Tibial artery (tissue), 4 donors: ENCODE data around the gene NUMB.

ENCODE experiments used
- DNase-seq, 2 donors: peaks; one replicate each; pipeline ENCODE4 v3.0.0-alpha.2; 2019
- H3K27ac ChIP-seq, 2 donors: fragments of 200-600 bp; sonication (generic) in 1 of 2; 1 replicate in 1 of 2; 2 replicates in 1 of 2; pipeline ENCODE4 v1.5.1; 2018 to 2019; ENCODE audit warnings: mild to moderate bottlenecking in 1 of 2
- H3K27me3 ChIP-seq, 2 donors: fragments of 200-600 bp; sonication (generic) in 1 of 2; one replicate each; pipeline versions ENCODE4 v1.5.1 to v1.6.0; 2016 to 2019
- H3K36me3 ChIP-seq, 3 donors: fragments of 200-600 bp; sonication (generic) in 2 of 3; one replicate each; pipeline ENCODE4 v1.5.1; 2016 to 2019; ENCODE audit warnings: mild to moderate bottlenecking in 2 of 3
- H3K4me1 ChIP-seq, 4 donors: fragments of 200-600 bp; sonication (generic) in 2 of 4; 1 replicate in 3 of 4; 2 replicates in 1 of 4; pipeline ENCODE4 v1.5.1; 2016 to 2019
- H3K4me3 ChIP-seq, 2 donors: fragments of 200-600 bp; sonication (generic) in 1 of 2; 1 replicate in 1 of 2; 2 replicates in 1 of 2; pipeline ENCODE4 v1.5.1; 2018 to 2019; ENCODE audit warnings: mild to moderate bottlenecking in 2 of 2
- H3K9me3 ChIP-seq, 3 donors: fragments of 200-600 bp; sonication (generic) in 1 of 3; one replicate each; pipeline ENCODE4 v1.5.1; 2016 to 2019
- CTCF ChIP-seq, 2 experiments: fragments of 200-600 bp in 1 of 2; fragments of 450-650 bp in 1 of 2; IDR thresholded peaks; one replicate each; pipeline ENCODE4 v1.5.1; 2017 to 2019; ENCODE audit warnings: antibody characterized with exemption in 2 of 2, mild to moderate bottlenecking in 1 of 2, moderate library complexity in 1 of 2
- intact Hi-C: fragments of 100-400 bp; cut with DNase I; formaldehyde crosslinking; loops from one replicate; pipeline ENCODE4 v1.15.0; 2023; ENCODE audit warnings: low total_unique reads

The NUMB gene

GRCh38 chr14:73344319-73344718 is 114.0 kb downstream of the NUMB start:
- Histone ChIP-seq H3K4me1 (no peaks in the 10 kb centered on the region), H3K27me3 (no peaks in the 10 kb centered on the region), H3K9me3 (no peaks in the 10 kb centered on the region), H3K27ac (no peak overlapping the region), H3K4me3 (no peak overlapping the region), H3K36me3 (no peaks in the 10 kb centered on the region)
- no peak for TF ChIP-seq CTCF (IDR thresholded peaks at IDR 0.05)
- DNase-seq: no peak
- intact Hi-C loops: no loop called here

DNA sequence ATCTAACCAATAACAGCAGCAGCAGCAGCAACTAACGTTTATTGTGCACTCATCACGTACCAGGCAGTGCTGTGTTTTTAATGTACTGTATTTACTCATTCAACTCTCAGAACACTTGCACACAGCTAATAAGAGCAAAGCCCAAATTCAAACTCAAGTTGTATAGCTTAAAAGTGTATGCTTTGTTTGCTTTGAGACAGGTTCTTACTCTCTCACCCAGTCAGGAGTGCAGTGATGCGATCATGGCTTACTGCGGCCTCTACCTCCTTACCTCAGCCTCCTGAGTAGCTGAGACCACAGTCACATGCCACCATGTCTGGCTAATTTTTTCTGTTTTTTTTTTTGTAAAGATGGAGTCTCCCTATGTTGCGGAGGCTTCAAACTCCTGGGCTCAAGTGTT is 115.7 kb downstream of the NUMB start:
- no peak for DNase-seq

DNA sequence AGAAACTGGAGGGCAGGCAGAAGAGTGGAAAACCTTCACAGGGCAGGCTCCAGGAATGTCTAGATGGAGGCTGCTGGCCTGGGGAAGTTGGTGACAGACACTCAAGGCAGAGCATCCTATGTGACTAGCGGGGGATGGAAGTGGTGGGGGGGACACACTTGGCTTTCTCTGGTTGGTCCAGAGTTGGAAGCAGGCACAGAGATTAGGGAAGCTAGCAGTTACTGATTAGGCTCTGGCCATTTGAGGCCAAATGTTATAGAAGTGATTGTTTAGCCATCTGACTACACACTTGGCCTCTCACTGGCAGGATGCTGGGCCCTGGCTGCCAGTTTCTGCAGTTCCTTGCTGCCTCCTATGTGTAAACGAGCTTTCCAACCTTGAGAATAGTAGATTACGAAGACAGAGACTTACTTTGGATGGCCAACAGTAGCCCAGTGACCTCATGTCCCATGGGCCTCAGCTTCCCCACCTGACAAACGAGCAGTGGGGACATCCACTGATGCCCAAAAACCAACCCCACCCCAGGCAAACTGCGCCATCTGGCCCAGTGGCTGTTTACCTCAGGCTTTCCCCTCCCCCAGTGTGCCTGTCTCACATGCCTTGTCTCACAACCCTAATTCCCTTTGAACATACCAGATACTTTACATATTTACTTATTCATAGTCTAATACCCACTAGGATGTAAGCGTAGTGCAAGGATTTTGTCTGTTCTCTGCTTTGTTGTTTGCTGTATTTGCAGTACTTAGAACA is 118.3 kb downstream of the NUMB start:
- Histone ChIP-seq H3K9me3 (no peaks in the 10 kb centered on the region), H3K27ac (no peak overlapping the region), H3K4me1 (no peaks in the 10 kb centered on the region), H3K36me3 (no peaks in the 10 kb centered on the region), H3K27me3 (no peaks in the 10 kb centered on the region), H3K4me3 (no peak overlapping the region)
- TF ChIP-seq CTCF (IDR thresholded peaks at IDR 0.05): no peak
- intact Hi-C loops: no loop called here
- DNase-seq: no peak

More for the DNA sequence above, 115.7 kb downstream of the NUMB start:
- H3K27me3 ChIP-seq: no peaks in the 10 kb centered on the region
- no peak for TF ChIP-seq CTCF (IDR thresholded peaks at IDR 0.05)
- H3K36me3 ChIP-seq: no peaks in the 10 kb centered on the region
- no peak overlapping the region for H3K4me3 ChIP-seq
- H3K9me3 ChIP-seq: no peaks in the 10 kb centered on the region
- H3K4me1 ChIP-seq: no peaks in the 10 kb centered on the region
- intact Hi-C loops: no loop called here
- no peak overlapping the region for H3K27ac ChIP-seq

- Histone ChIP-seq H3K36me3 (no peaks in the 10 kb centered on the region), H3K27ac (no peak overlapping the region)
Measured at GRCh38 chr14:73339206-73339605, 119.1 kb downstream of the NUMB start.

GRCh38 chr14:73338551-73338950 is 119.8 kb downstream of the NUMB start:
- intact Hi-C loops: no loop called here
- Histone ChIP-seq H3K36me3 (no peaks in the 10 kb centered on the region), H3K27me3 (no peaks in the 10 kb centered on the region), H3K4me1 (no peaks in the 10 kb centered on the region), H3K27ac (no peak overlapping the region), H3K4me3 (no peak overlapping the region), H3K9me3 (no peaks in the 10 kb centered on the region)
- no peak for DNase-seq
- TF ChIP-seq CTCF (IDR thresholded peaks at IDR 0.05): no peak

More at GRCh38 chr14:73339206-73339605, 119.1 kb downstream of the NUMB start:
- no peak for TF ChIP-seq CTCF (IDR thresholded peaks at IDR 0.05)
- DNase-seq: no peak
- Histone ChIP-seq H3K9me3 (no peaks in the 10 kb centered on the region), H3K4me3 (no peak overlapping the region), H3K4me1 (no peaks in the 10 kb centered on the region), H3K27me3 (no peaks in the 10 kb centered on the region)
- intact Hi-C loops: no loop called here
